G401.6 (cell line): ENCODE data around the gene ACOT8.
"Not testable (repeated sequence)": the region's sequence is repeated elsewhere in the genome, so short reads cannot be mapped to it uniquely, and the experiment has no call there.

Experiments used
- FAIRE-seq: peaks from 2 replicates; lab custom pipeline; 2012; peaks lifted over from hg19 to GRCh38; lab: Jason Lieb, UNC

Gene ACOT8

GRCh38 chr20:45851501-45851900 is 5.7 kb downstream of the ACOT8 start:
- FAIRE-seq: no peak

- FAIRE-seq: no peak
Observed at GRCh38 chr20:45850926-45851325, 6.3 kb downstream of the ACOT8 start.

- FAIRE-seq: no peak
Observed at GRCh38 chr20:45850238-45850637, 7.0 kb downstream of the ACOT8 start.

GRCh38 chr20:45848969-45849582 is 8.1 kb downstream of the ACOT8 start:
- FAIRE-seq: no peak

GRCh38 chr20:45848421-45848820 is 8.8 kb downstream of the ACOT8 start:
- FAIRE-seq: no peak

GRCh38 chr20:45845452-45845851 is 11.7 kb downstream of the ACOT8 start:
- FAIRE-seq: no peak

GRCh38 chr20:45843506-45843905 is 13.7 kb downstream of the ACOT8 start:
- FAIRE-seq: no peak

GRCh38 chr20:45842169-45842812 is 14.9 kb downstream of the ACOT8 start:
- no peak for FAIRE-seq

- FAIRE-seq: no peak
Observed at GRCh38 chr20:45841407-45842129, 15.6 kb downstream of the ACOT8 start.

- no peak for FAIRE-seq
Observed at GRCh38 chr20:45840700-45841198, 16.4 kb downstream of the ACOT8 start.

- no peak for FAIRE-seq
Observed at GRCh38 chr20:45836841-45837240, 20.4 kb downstream of the ACOT8 start.

- no peak for FAIRE-seq
Observed at GRCh38 chr20:45835825-45836224, 21.4 kb downstream of the ACOT8 start.

GRCh38 chr20:45835329-45835765 is 21.8 kb downstream of the ACOT8 start:
- FAIRE-seq: no peak

GRCh38 chr20:45834797-45835161 is 22.4 kb downstream of the ACOT8 start:
- FAIRE-seq: no peak

GRCh38 chr20:45833883-45834796 is 23.1 kb downstream of the ACOT8 start:
- no peak for FAIRE-seq

- no peak for FAIRE-seq
Observed at GRCh38 chr20:45833030-45833882, 23.9 kb downstream of the ACOT8 start, which contains the start of gene SNX21. TSS of gene SNX21 (plus strand) at chr20:45833799. CDS start at chr20:45833920, 121 bp downstream.

GRCh38 chr20:45832619-45833018 is 24.6 kb downstream of the ACOT8 start:
- no peak for FAIRE-seq

GRCh38 chr20:45829673-45830106 is 27.5 kb downstream of the ACOT8 start:
- FAIRE-seq: not testable (repeated sequence)

- FAIRE-seq: no peak
Observed at GRCh38 chr20:45828589-45828988, 28.6 kb downstream of the ACOT8 start.

GRCh38 chr20:45827712-45828111 is 29.5 kb downstream of the ACOT8 start:
- FAIRE-seq: no peak

- FAIRE-seq: no peak
Observed at GRCh38 chr20:45827030-45827652, 30.1 kb downstream of the ACOT8 start, which contains the start of gene TNNC2. TSS of gene TNNC2 (minus strand) at chr20:45827312. CDS start at chr20:45827248, 64 bp downstream.
